ENCODE data around the gene RAC3.
"Not testable (repeated sequence)": the region's sequence is repeated elsewhere in the genome, so short reads cannot be mapped to it uniquely, and the experiment has no call there.

DNA sequence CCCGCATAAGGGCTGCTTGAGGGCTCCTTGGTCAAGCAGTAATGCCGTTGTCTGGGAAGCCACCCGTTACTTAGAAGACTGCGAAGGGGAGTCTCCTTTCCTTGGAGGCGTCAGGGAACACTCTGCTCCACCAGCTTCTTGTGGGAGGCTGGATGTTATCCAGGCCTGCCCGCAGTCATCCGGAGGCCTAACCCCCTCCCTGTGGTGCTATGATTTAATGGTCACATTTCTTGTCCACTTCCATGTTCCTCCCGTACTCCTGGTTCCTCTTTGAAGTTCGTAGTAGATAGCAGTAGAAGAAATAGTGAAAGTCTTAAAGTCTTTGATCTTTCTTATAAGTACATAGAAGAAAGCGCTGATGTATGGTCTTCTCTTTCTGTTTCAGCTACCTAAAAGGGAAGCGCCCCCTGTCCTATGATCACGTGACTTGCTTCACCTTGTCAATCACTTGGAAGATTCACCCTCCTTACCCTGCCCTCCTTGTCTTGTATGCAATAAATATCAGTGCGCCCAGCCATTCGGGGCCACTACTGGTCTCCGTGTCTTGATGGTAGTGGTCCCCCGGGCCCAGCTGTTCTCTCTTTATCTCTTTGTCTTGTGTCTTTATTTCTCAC is 7.4 kb downstream of the RAC3 start:
- TF ChIP-seq, protein P1, sequence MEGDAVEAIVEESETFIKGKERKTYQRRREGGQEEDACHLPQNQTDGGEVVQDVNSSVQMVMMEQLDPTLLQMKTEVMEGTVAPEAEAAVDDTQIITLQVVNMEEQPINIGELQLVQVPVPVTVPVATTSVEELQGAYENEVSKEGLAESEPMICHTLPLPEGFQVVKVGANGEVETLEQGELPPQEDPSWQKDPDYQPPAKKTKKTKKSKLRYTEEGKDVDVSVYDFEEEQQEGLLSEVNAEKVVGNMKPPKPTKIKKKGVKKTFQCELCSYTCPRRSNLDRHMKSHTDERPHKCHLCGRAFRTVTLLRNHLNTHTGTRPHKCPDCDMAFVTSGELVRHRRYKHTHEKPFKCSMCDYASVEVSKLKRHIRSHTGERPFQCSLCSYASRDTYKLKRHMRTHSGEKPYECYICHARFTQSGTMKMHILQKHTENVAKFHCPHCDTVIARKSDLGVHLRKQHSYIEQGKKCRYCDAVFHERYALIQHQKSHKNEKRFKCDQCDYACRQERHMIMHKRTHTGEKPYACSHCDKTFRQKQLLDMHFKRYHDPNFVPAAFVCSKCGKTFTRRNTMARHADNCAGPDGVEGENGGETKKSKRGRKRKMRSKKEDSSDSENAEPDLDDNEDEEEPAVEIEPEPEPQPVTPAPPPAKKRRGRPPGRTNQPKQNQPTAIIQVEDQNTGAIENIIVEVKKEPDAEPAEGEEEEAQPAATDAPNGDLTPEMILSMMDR (IDR thresholded peaks at IDR 0.05; ENCODE audit: low read depth, low read length, missing input control): not testable (repeated sequence)
- not testable (repeated sequence) for TF ChIP-seq GABPA (IDR thresholded peaks at IDR 0.05 in 1 of 2, conservative IDR thresholded peaks at IDR 0.05 in 1 of 2); EGR1 (IDR thresholded peaks at IDR 0.05; ENCODE audit: low read depth in 2 of 2); FOXA1 (IDR thresholded peaks at IDR 0.05); TAF1 (conservative IDR thresholded peaks at IDR 0.05); SP1 (IDR thresholded peaks at IDR 0.05); RXRA (IDR thresholded peaks at IDR 0.05); HNF4A (conservative IDR thresholded peaks at IDR 0.05); YY1 (IDR thresholded peaks at IDR 0.05); RAD21 (IDR thresholded peaks at IDR 0.05)
- TF ChIP-seq, protein P2, sequence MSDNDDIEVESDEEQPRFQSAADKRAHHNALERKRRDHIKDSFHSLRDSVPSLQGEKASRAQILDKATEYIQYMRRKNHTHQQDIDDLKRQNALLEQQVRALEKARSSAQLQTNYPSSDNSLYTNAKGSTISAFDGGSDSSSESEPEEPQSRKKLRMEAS (IDR thresholded peaks at IDR 0.05): not testable (repeated sequence)
- TF ChIP-seq, protein P3, sequence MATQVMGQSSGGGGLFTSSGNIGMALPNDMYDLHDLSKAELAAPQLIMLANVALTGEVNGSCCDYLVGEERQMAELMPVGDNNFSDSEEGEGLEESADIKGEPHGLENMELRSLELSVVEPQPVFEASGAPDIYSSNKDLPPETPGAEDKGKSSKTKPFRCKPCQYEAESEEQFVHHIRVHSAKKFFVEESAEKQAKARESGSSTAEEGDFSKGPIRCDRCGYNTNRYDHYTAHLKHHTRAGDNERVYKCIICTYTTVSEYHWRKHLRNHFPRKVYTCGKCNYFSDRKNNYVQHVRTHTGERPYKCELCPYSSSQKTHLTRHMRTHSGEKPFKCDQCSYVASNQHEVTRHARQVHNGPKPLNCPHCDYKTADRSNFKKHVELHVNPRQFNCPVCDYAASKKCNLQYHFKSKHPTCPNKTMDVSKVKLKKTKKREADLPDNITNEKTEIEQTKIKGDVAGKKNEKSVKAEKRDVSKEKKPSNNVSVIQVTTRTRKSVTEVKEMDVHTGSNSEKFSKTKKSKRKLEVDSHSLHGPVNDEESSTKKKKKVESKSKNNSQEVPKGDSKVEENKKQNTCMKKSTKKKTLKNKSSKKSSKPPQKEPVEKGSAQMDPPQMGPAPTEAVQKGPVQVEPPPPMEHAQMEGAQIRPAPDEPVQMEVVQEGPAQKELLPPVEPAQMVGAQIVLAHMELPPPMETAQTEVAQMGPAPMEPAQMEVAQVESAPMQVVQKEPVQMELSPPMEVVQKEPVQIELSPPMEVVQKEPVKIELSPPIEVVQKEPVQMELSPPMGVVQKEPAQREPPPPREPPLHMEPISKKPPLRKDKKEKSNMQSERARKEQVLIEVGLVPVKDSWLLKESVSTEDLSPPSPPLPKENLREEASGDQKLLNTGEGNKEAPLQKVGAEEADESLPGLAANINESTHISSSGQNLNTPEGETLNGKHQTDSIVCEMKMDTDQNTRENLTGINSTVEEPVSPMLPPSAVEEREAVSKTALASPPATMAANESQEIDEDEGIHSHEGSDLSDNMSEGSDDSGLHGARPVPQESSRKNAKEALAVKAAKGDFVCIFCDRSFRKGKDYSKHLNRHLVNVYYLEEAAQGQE (IDR thresholded peaks at IDR 0.05): not testable (repeated sequence)
- TF ChIP-seq, protein P4, sequence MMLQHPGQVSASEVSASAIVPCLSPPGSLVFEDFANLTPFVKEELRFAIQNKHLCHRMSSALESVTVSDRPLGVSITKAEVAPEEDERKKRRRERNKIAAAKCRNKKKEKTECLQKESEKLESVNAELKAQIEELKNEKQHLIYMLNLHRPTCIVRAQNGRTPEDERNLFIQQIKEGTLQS (IDR thresholded peaks at IDR 0.05): not testable (repeated sequence)
- TF ChIP-seq, protein P5, sequence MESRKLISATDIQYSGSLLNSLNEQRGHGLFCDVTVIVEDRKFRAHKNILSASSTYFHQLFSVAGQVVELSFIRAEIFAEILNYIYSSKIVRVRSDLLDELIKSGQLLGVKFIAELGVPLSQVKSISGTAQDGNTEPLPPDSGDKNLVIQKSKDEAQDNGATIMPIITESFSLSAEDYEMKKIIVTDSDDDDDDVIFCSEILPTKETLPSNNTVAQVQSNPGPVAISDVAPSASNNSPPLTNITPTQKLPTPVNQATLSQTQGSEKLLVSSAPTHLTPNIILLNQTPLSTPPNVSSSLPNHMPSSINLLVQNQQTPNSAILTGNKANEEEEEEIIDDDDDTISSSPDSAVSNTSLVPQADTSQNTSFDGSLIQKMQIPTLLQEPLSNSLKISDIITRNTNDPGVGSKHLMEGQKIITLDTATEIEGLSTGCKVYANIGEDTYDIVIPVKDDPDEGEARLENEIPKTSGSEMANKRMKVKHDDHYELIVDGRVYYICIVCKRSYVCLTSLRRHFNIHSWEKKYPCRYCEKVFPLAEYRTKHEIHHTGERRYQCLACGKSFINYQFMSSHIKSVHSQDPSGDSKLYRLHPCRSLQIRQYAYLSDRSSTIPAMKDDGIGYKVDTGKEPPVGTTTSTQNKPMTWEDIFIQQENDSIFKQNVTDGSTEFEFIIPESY (IDR thresholded peaks at IDR 0.05): not testable (repeated sequence)

Measured in liver (tissue), 3 donors.